Heart left ventricle (tissue), 13 donors: ENCODE data around the gene HLCS.

Experiments used
- POLR2A ChIP-seq, 2 donors: fragments of 450-650 bp; IDR thresholded peaks; one replicate each; pipeline ENCODE4 v1.6.1; 2017; ENCODE audit warnings: antibody characterized with exemption in 2 of 2, mild to moderate bottlenecking in 2 of 2, moderate library complexity in 2 of 2
- TF ChIP-seq, protein P1 (sequence below), 12 donors: fragments of 200-600 bp; sonication (generic) in 4 of 12; IDR thresholded peaks; one replicate each; pipeline versions ENCODE4 v1.5.0 to v1.8.0; 2018 to 2022; ENCODE audit warnings: antibody characterized with exemption in 12 of 12, mild to moderate bottlenecking in 5 of 12
- donor health status: ischemic (EF 13 %, LVEDD 7.1; RV severe dilation, severe dysfunction).
- donor health status: DM: no; HTN: yes; CAD: no.
- donor health status: DM: no; HTN: no; CAD: no.
- donor health status: ischemic (EF 25% LVEDD 6.9; RV normal size, moderate dysfunction).
- donor health status: ischemic (EF 25% LVEDD 5.7; RV mildly dilated, moderate dysfunction).
- donor health status: ischemic (EF 35%, LVEDD 5.7; RV mildly dilated, moderate dysfunction).
- donor health status: nonischemic (EF 11% LVEDD 7.7; RV severe dilation, severe dysfunction).
- donor health status: DM: yes; HTN: yes; CAD: no.
- donor health status: PGD.
- donor health status: ischemic (EF 29% LVEDD 5.4; RV normal size, mild dysfunction).
- donor health status: nonischemic (EF 23%, LVEDD 6.1; RV moderate dilation, normal function).

DNA sequence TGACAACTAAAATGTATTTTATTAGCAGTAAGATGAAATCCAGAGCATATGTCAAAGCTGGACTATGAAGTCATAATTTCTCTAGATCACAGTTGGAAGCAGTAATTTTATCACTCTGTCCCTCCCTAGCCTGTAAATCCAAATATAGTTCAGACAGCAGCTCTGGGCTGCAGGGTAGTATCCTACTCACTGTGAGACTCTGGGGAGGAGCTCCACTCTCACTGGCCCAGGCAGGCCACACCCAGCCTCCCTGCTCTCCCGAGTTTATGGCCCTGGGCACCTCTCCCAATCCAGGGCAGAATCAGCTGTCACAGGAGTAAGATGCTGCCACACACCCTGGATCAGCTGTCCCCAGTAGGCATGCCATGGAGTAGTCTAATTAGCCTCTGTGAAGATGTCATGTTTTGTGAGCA is 131.1 kb downstream of the HLCS start:
- TF ChIP-seq, protein P1, sequence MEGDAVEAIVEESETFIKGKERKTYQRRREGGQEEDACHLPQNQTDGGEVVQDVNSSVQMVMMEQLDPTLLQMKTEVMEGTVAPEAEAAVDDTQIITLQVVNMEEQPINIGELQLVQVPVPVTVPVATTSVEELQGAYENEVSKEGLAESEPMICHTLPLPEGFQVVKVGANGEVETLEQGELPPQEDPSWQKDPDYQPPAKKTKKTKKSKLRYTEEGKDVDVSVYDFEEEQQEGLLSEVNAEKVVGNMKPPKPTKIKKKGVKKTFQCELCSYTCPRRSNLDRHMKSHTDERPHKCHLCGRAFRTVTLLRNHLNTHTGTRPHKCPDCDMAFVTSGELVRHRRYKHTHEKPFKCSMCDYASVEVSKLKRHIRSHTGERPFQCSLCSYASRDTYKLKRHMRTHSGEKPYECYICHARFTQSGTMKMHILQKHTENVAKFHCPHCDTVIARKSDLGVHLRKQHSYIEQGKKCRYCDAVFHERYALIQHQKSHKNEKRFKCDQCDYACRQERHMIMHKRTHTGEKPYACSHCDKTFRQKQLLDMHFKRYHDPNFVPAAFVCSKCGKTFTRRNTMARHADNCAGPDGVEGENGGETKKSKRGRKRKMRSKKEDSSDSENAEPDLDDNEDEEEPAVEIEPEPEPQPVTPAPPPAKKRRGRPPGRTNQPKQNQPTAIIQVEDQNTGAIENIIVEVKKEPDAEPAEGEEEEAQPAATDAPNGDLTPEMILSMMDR (IDR thresholded peaks at IDR 0.05) = no peak
- TF ChIP-seq POLR2A (IDR thresholded peaks at IDR 0.05) = no peak
